Activated naive CD8-positive, alpha-beta T cell treated with anti-CD3 and anti-CD28 coated beads, Interleukin-2, amount 10 ng/mL, durations not matched to agents 7 days and 5 days (primary cell): ENCODE data around the gene SEC14L2. TPM values are rescaled to one million over a fixed set of nuclear protein-coding genes. Genes with fewer than 3 reads are reported as not detected.
A peak's percentile ranks its signal among the peaks of the same experiment; 100 is the strongest.

Experiments used
- ATAC-seq: fragments of 150-1000 bp; cut with Tn5 transposase; one replicate; pipeline ENCODE4 v1.10.0; 2021; ENCODE audit warnings: low read depth, moderate library complexity
- POLR2A ChIA-PET: fragments of 350-600 bp; sonication (Branson Sonifier 250); formaldehyde crosslinking; loops from one replicate; lab custom pipeline; 2021; ENCODE audit warnings: antibody characterized with exemption; lab: Charles Lee
- DNase-seq: peaks from one replicate; pipeline ENCODE4 v3.0.0; 2021
- H3K27ac Mint-ChIP-seq: one replicate; pipeline ENCODE4 v1.8.0; 2022; ENCODE audit warnings: mild to moderate bottlenecking, mixed read lengths
- H3K27me3 Mint-ChIP-seq: one replicate; pipeline ENCODE4 v1.8.0; 2022; ENCODE audit warnings: mild to moderate bottlenecking, moderate library complexity, mixed read lengths
- H3K36me3 Mint-ChIP-seq: one replicate; pipeline ENCODE4 v1.8.0; 2021; ENCODE audit warnings: mild to moderate bottlenecking, mixed read lengths
- H3K4me1 Mint-ChIP-seq: one replicate; pipeline ENCODE4 v1.8.0; 2021; ENCODE audit warnings: mixed read lengths
- H3K4me3 Mint-ChIP-seq: one replicate; pipeline ENCODE4 v1.8.0; 2022; ENCODE audit warnings: mild to moderate bottlenecking, moderate library complexity, mixed read lengths
- H3K9me3 Mint-ChIP-seq: one replicate; pipeline ENCODE4 v1.8.0; 2021; ENCODE audit warnings: mixed read lengths
- total RNA-seq, 2 experiments: library from RNA; stranded (reverse); gene quantifications; one replicate each; pipeline ENCODE4 v1.2.3, GENCODE V29; 2021

Gene SEC14L2
- total RNA-seq, 2 experiments from 2014 or later, result 9.9 TPM

GRCh38 chr22:30362651-30363281 is 34.1 kb upstream of the SEC14L2 start:
- ATAC-seq, result no peak
- peaks cover 22% of the 10 kb centered on the region for H3K4me1 Mint-ChIP-seq
- POLR2A ChIA-PET, result no interaction called here
- no peaks in the 10 kb centered on the region for H3K27me3 Mint-ChIP-seq
- DNase-seq, result no peak
- H3K9me3 Mint-ChIP-seq, result no peaks in the 10 kb centered on the region
- peak overlapping the region; percentile 72 for H3K27ac Mint-ChIP-seq
- H3K36me3 Mint-ChIP-seq, result peaks cover 2% of the 10 kb centered on the region
- no peak overlapping the region for H3K4me3 Mint-ChIP-seq

GRCh38 chr22:30365891-30366290 is 30.9 kb upstream of the SEC14L2 start:
- POLR2A ChIA-PET, result no interaction called here
- H3K27ac Mint-ChIP-seq, result no peak overlapping the region
- H3K4me3 Mint-ChIP-seq, result no peak overlapping the region
- H3K4me1 Mint-ChIP-seq, result peaks cover 19% of the 10 kb centered on the region
- no peaks in the 10 kb centered on the region for H3K9me3 Mint-ChIP-seq
- DNase-seq (no peak), ATAC-seq (no peak)
- H3K36me3 Mint-ChIP-seq, result peaks cover 2% of the 10 kb centered on the region
- no peaks in the 10 kb centered on the region for H3K27me3 Mint-ChIP-seq

GRCh38 chr22:30368420-30368819 is 28.4 kb upstream of the SEC14L2 start:
- Mint-ChIP-seq H3K9me3 (no peaks in the 10 kb centered on the region), H3K27me3 (no peaks in the 10 kb centered on the region), H3K4me3 (no peak overlapping the region), H3K27ac (no peak overlapping the region), H3K4me1 (peaks cover 4% of the 10 kb centered on the region), H3K36me3 (no peaks in the 10 kb centered on the region)
- no peak for ATAC-seq
- DNase-seq, result no peak
- POLR2A ChIA-PET, result interaction anchor here (0.8 kb wide), 1 partner anchor 12 kb away, joined by 3 read pairs; no protein-coding TSS in a partner anchor

- ATAC-seq (no peak), DNase-seq (no peak)
- Mint-ChIP-seq H3K27me3 (no peaks in the 10 kb centered on the region), H3K27ac (no peak overlapping the region), H3K4me3 (no peak overlapping the region), H3K9me3 (no peaks in the 10 kb centered on the region), H3K36me3 (no peaks in the 10 kb centered on the region), H3K4me1 (peaks cover 2% of the 10 kb centered on the region)
- POLR2A ChIA-PET, result no interaction called here
These were observed 26.1 kb upstream of the SEC14L2 start for GRCh38 chr22:30370641-30371230.

GRCh38 chr22:30371321-30371720 is 25.5 kb upstream of the SEC14L2 start:
- H3K36me3 Mint-ChIP-seq, result no peaks in the 10 kb centered on the region
- H3K27ac Mint-ChIP-seq, result no peak overlapping the region
- DNase-seq (no peak), ATAC-seq (no peak)
- no peaks in the 10 kb centered on the region for H3K9me3 Mint-ChIP-seq
- H3K27me3 Mint-ChIP-seq, result no peaks in the 10 kb centered on the region
- H3K4me1 Mint-ChIP-seq, result peaks cover 2% of the 10 kb centered on the region
- POLR2A ChIA-PET, result no interaction called here
- H3K4me3 Mint-ChIP-seq, result no peak overlapping the region

- no peak overlapping the region for H3K4me3 Mint-ChIP-seq
- H3K9me3 Mint-ChIP-seq, result no peaks in the 10 kb centered on the region
- no peak for DNase-seq
- no peak for ATAC-seq
- POLR2A ChIA-PET, result no interaction called here
- peaks cover 2% of the 10 kb centered on the region for H3K4me1 Mint-ChIP-seq
- no peak overlapping the region for H3K27ac Mint-ChIP-seq
- no peaks in the 10 kb centered on the region for H3K36me3 Mint-ChIP-seq
- no peaks in the 10 kb centered on the region for H3K27me3 Mint-ChIP-seq
These were observed 24.8 kb upstream of the SEC14L2 start for GRCh38 chr22:30371981-30372380.

GRCh38 chr22:30372915-30373314 is 23.9 kb upstream of the SEC14L2 start:
- Mint-ChIP-seq H3K27ac (no peak overlapping the region), H3K4me1 (peaks cover 2% of the 10 kb centered on the region), H3K36me3 (no peaks in the 10 kb centered on the region), H3K9me3 (no peaks in the 10 kb centered on the region), H3K4me3 (no peak overlapping the region), H3K27me3 (no peaks in the 10 kb centered on the region)
- no peak for ATAC-seq
- POLR2A ChIA-PET, result interaction anchor here (1.3 kb wide), 1 partner anchor 16 kb away, joined by 3 read pairs; the partner anchor contains the start of genes CCDC157 and SF3A1
- no peak for DNase-seq

GRCh38 chr22:30373331-30374325 is 23.2 kb upstream of the SEC14L2 start:
- Mint-ChIP-seq H3K4me3 (no peak overlapping the region), H3K27me3 (no peaks in the 10 kb centered on the region), H3K4me1 (peaks cover 2% of the 10 kb centered on the region), H3K27ac (no peak overlapping the region), H3K9me3 (no peaks in the 10 kb centered on the region), H3K36me3 (no peaks in the 10 kb centered on the region)
- DNase-seq (no peak), ATAC-seq (no peak)
- POLR2A ChIA-PET, result interaction anchor here (0.9 to 1.3 kb wide), 2 partner anchors 17 to 61 kb away, joined by 3 read pairs; partner anchors contain the start of genes CCDC157 and SF3A1

- no peak overlapping the region for H3K27ac Mint-ChIP-seq
- peaks cover 2% of the 10 kb centered on the region for H3K4me1 Mint-ChIP-seq
- POLR2A ChIA-PET, result no interaction called here
- no peaks in the 10 kb centered on the region for H3K27me3 Mint-ChIP-seq
- no peak for DNase-seq
- no peak overlapping the region for H3K4me3 Mint-ChIP-seq
- no peaks in the 10 kb centered on the region for H3K9me3 Mint-ChIP-seq
- peaks cover under 1% of the 10 kb centered on the region for H3K36me3 Mint-ChIP-seq
- no peak for ATAC-seq
These were observed 21.4 kb upstream of the SEC14L2 start for GRCh38 chr22:30375312-30375849.

GRCh38 chr22:30380011-30380410 is 16.8 kb upstream of the SEC14L2 start:
- ATAC-seq (no peak), DNase-seq (no peak)
- Mint-ChIP-seq H3K4me1 (peaks cover 2% of the 10 kb centered on the region), H3K27me3 (no peaks in the 10 kb centered on the region), H3K4me3 (no peak overlapping the region), H3K9me3 (no peaks in the 10 kb centered on the region), H3K36me3 (peaks cover 7% of the 10 kb centered on the region), H3K27ac (no peak overlapping the region)
- POLR2A ChIA-PET, result interaction anchor here (0.8 kb wide), 1 partner anchor 92 kb away, joined by 3 read pairs; no protein-coding TSS in a partner anchor

GRCh38 chr22:30381264-30381663 is 15.6 kb upstream of the SEC14L2 start:
- ATAC-seq (no peak), DNase-seq (no peak)
- POLR2A ChIA-PET, result interaction anchor here (0.8 to 1.8 kb wide), 3 partner anchors 11 to 114 kb away, joined by 3 to 4 read pairs (median 3); partner anchors contain the start of gene TBC1D10A
- H3K27me3 Mint-ChIP-seq, result no peaks in the 10 kb centered on the region
- H3K36me3 Mint-ChIP-seq, result peaks cover 7% of the 10 kb centered on the region
- H3K27ac Mint-ChIP-seq, result no peak overlapping the region
- H3K4me3 Mint-ChIP-seq, result no peak overlapping the region
- H3K9me3 Mint-ChIP-seq, result no peaks in the 10 kb centered on the region
- peaks cover 5% of the 10 kb centered on the region for H3K4me1 Mint-ChIP-seq

- Mint-ChIP-seq H3K4me1 (peaks cover 8% of the 10 kb centered on the region), H3K27ac (no peak overlapping the region), H3K4me3 (no peak overlapping the region), H3K36me3 (peaks cover 7% of the 10 kb centered on the region), H3K9me3 (no peaks in the 10 kb centered on the region), H3K27me3 (no peaks in the 10 kb centered on the region)
- ATAC-seq (no peak), DNase-seq (no peak)
- POLR2A ChIA-PET, result interaction anchor here (1.8 kb wide), 1 partner anchor 10 kb away, joined by 4 read pairs; no protein-coding TSS in a partner anchor
These were observed 14.5 kb upstream of the SEC14L2 start for GRCh38 chr22:30382340-30382739.

GRCh38 chr22:30383061-30383460 is 13.8 kb upstream of the SEC14L2 start:
- H3K9me3 Mint-ChIP-seq, result no peaks in the 10 kb centered on the region
- no peak for ATAC-seq
- no peaks in the 10 kb centered on the region for H3K27me3 Mint-ChIP-seq
- no peak overlapping the region for H3K27ac Mint-ChIP-seq
- H3K36me3 Mint-ChIP-seq, result peaks cover 7% of the 10 kb centered on the region
- POLR2A ChIA-PET, result interaction anchor here (1.8 kb wide), 1 partner anchor 9 kb away, joined by 4 read pairs; no protein-coding TSS in a partner anchor
- H3K4me1 Mint-ChIP-seq, result peaks cover 11% of the 10 kb centered on the region
- no peak overlapping the region for H3K4me3 Mint-ChIP-seq
- no peak for DNase-seq
